HepG2 (cell line): ENCODE data around the gene GNA15. TPM values are rescaled to one million over a fixed set of nuclear protein-coding genes. Genes with fewer than 3 reads are reported as not detected.

ENCODE experiments used
- ASH2L ChIP-seq: fragments of 300-600, 200-600 bp; sonication (generic); IDR thresholded peaks from 2 replicates; pipeline ENCODE4 v1.7.0; 2017; ENCODE audit warnings: low read depth, mild to moderate bottlenecking, moderate library complexity, mixed read lengths, low read length; ENCODE audit not compliant: insufficient read length
- HDAC1 ChIP-seq: sonication (generic); formaldehyde crosslinking; IDR thresholded peaks from 2 replicates; pipeline ENCODE4 v1.5.1; 2020; ENCODE audit warnings: mild to moderate bottlenecking, missing genetic modification reagents
- KDM2A ChIP-seq: sonication (generic); formaldehyde crosslinking; IDR thresholded peaks from 2 replicates; pipeline ENCODE4 v1.4.0; 2020; ENCODE audit warnings: low read depth, missing genetic modification reagents, borderline replicate concordance
- KDM5A ChIP-seq: fragments of 200-600 bp; sonication (generic); IDR thresholded peaks from 2 replicates; pipeline ENCODE4 v1.7.0; 2018; ENCODE audit warnings: antibody characterized with exemption, mild to moderate bottlenecking, low read length, borderline replicate concordance
- MYC ChIP-seq: sonication (generic); formaldehyde crosslinking; IDR thresholded peaks from 2 replicates; pipeline ENCODE4 v1.9.0; 2021; ENCODE audit warnings: missing genetic modification reagents, borderline replicate concordance
- NFIC ChIP-seq: IDR thresholded peaks from 2 replicates; pipeline ENCODE4 v1.6.1; 2012; ENCODE audit warnings: mild to moderate bottlenecking, low read length, inconsistent platforms
- NFKBIZ ChIP-seq: IDR thresholded peaks from 2 replicates; pipeline ENCODE4 v1.6.1; 2018; ENCODE audit warnings: missing genetic modification reagents, missing compliant biosample characterization
- PAX8 ChIP-seq: sonication (generic); formaldehyde crosslinking; IDR thresholded peaks from 2 replicates; pipeline ENCODE4 v1.8.0; 2022; ENCODE audit warnings: mild to moderate bottlenecking, missing genetic modification reagents, borderline replicate concordance
- SAP130 ChIP-seq: IDR thresholded peaks from 2 replicates; pipeline ENCODE4 v1.6.1; 2016; ENCODE audit warnings: low read depth
- SKI ChIP-seq: fragments of 450-650 bp; IDR thresholded peaks from one replicate; pipeline ENCODE4 v1.6.1; 2018; ENCODE audit warnings: mild to moderate bottlenecking; ENCODE audit not compliant: partially characterized antibody
- TBX3 ChIP-seq: fragments of 450-650 bp; IDR thresholded peaks from 2 replicates; pipeline ENCODE4 v1.6.1; 2017; ENCODE audit warnings: antibody characterized with exemption, mild to moderate bottlenecking, inconsistent platforms, borderline replicate concordance
- XRCC5 ChIP-seq: fragments of 200-400 bp; formaldehyde crosslinking; optimal IDR thresholded peaks from 2 replicates; pipeline ENCODE3; 2017; ENCODE audit warnings: mild to moderate bottlenecking, low read length
- ZMYM4 ChIP-seq: sonication (generic); formaldehyde crosslinking; IDR thresholded peaks from 2 replicates; pipeline ENCODE4 v1.8.1; 2023; ENCODE audit warnings: mild to moderate bottlenecking, missing genetic modification reagents
- ZNF235 ChIP-seq: sonication (generic); formaldehyde crosslinking; IDR thresholded peaks from 2 replicates; pipeline ENCODE4 v1.8.1; 2023; ENCODE audit warnings: mild to moderate bottlenecking, missing genetic modification reagents, borderline replicate concordance
- ZNF329 ChIP-seq: sonication (generic); formaldehyde crosslinking; IDR thresholded peaks from 2 replicates; pipeline ENCODE4 v1.9.0; 2021; ENCODE audit warnings: low read depth, mild to moderate bottlenecking, missing genetic modification reagents
- ZNF367 ChIP-seq: sonication (generic); formaldehyde crosslinking; IDR thresholded peaks from 2 replicates; pipeline ENCODE4 v1.4.0; 2020; ENCODE audit warnings: missing genetic modification reagents, borderline replicate concordance
- ZNF776 ChIP-seq: sonication (generic); formaldehyde crosslinking; IDR thresholded peaks from 2 replicates; pipeline ENCODE4 v1.4.0; 2020; ENCODE audit warnings: mild to moderate bottlenecking, missing genetic modification reagents
- ZNF777 ChIP-seq: sonication (generic); formaldehyde crosslinking; IDR thresholded peaks from 2 replicates; pipeline ENCODE4 v1.4.0; 2020; ENCODE audit warnings: missing genetic modification reagents
- polyA plus RNA-seq, 8 experiments: library from polyadenylated mRNA; depleted of rRNA in 3 of 8; stranded (reverse) in 7 of 8; unstranded in 1 of 8; fragments of >200 nt; fragmentation: Illumina TruSeq in 4 of 8; extraction: Trizol in 4 of 8; gene quantifications; 2 replicates each; pipeline versions ENCODE4 v1.2.1 to v1.2.3, GENCODE V29; 2011 to 2016; ENCODE audit warnings: low read depth in 4 of 8, missing spikeins in 1 of 8, mixed read lengths in 1 of 8; ENCODE audit not compliant: insufficient read depth in 1 of 8
- total RNA-seq, 5 experiments: library from RNA; depleted of rRNA; stranded (reverse); fragments of >200 nt; fragmentation: Illumina TruSeq; extraction: Trizol; gene quantifications; 2 replicates each; pipeline ENCODE4 v1.2.3, GENCODE V29; 2016; ENCODE audit warnings: low read depth in 1 of 5
- TF ChIP-seq, protein P1 (sequence below): sonication (generic); formaldehyde crosslinking; IDR thresholded peaks from 2 replicates; pipeline ENCODE4 v1.4.0; 2020; ENCODE audit warnings: missing genetic modification reagents, mild to moderate bottlenecking, borderline replicate concordance
- TF ChIP-seq, protein P2 (sequence below): sonication (generic); formaldehyde crosslinking; IDR thresholded peaks from 2 replicates; pipeline ENCODE4 v1.4.0; 2020; ENCODE audit warnings: mild to moderate bottlenecking, missing genetic modification reagents

GNA15 gene
- total and polyA plus RNA-seq, 2 of the 13 experiments (the other 11 are each of a cell fraction or from before 2014, with no cell fraction given): not detected

GRCh38 chr19:3185461-3186159, 49.8 kb downstream of the GNA15 start, which contains the start of gene NCLN (continued):
- TF ChIP-seq ZNF235 (CRISPR knock-in tag): peak; percentile 54; the same call in 1 of the 2 replicates
- TF ChIP-seq ZMYM4 (CRISPR knock-in tag): peak; percentile 39; the same call in 1 of the 2 replicates
- TF ChIP-seq NFKBIZ (CRISPR knock-in tag): peak; percentile 37; the same call in 1 of the 2 replicates
- TF ChIP-seq ZNF329: peak; percentile 59; the same call in 1 of the 2 replicates
- no peak for TF ChIP-seq NFIC
- peak; percentile 45 for TF ChIP-seq HDAC1
- TF ChIP-seq TBX3: peak; percentile 28; the same call in 1 of the 2 replicates
- TF ChIP-seq SKI: peak; percentile 50
- peak; percentile 81 for TF ChIP-seq ASH2L
- TF ChIP-seq KDM5A: peak; percentile 92; the same call in 1 of the 2 replicates
- TF ChIP-seq, protein P1, sequence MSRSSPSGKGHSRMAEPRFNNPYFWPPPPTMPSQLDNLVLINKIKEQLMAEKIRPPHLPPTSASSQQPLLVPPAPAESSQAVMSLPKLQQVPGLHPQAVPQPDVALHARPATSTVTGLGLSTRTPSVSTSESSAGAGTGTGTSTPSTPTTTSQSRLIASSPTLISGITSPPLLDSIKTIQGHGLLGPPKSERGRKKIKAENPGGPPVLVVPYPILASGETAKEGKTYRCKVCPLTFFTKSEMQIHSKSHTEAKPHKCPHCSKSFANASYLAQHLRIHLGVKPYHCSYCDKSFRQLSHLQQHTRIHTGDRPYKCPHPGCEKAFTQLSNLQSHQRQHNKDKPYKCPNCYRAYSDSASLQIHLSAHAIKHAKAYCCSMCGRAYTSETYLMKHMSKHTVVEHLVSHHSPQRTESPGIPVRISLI (CRISPR knock-in tag): peak; percentile 31; the same call in 1 of the 2 replicates
- TF ChIP-seq MYC (CRISPR knock-in tag): peak; percentile 82; the same call in 1 of the 2 replicates
- TF ChIP-seq, protein P2, sequence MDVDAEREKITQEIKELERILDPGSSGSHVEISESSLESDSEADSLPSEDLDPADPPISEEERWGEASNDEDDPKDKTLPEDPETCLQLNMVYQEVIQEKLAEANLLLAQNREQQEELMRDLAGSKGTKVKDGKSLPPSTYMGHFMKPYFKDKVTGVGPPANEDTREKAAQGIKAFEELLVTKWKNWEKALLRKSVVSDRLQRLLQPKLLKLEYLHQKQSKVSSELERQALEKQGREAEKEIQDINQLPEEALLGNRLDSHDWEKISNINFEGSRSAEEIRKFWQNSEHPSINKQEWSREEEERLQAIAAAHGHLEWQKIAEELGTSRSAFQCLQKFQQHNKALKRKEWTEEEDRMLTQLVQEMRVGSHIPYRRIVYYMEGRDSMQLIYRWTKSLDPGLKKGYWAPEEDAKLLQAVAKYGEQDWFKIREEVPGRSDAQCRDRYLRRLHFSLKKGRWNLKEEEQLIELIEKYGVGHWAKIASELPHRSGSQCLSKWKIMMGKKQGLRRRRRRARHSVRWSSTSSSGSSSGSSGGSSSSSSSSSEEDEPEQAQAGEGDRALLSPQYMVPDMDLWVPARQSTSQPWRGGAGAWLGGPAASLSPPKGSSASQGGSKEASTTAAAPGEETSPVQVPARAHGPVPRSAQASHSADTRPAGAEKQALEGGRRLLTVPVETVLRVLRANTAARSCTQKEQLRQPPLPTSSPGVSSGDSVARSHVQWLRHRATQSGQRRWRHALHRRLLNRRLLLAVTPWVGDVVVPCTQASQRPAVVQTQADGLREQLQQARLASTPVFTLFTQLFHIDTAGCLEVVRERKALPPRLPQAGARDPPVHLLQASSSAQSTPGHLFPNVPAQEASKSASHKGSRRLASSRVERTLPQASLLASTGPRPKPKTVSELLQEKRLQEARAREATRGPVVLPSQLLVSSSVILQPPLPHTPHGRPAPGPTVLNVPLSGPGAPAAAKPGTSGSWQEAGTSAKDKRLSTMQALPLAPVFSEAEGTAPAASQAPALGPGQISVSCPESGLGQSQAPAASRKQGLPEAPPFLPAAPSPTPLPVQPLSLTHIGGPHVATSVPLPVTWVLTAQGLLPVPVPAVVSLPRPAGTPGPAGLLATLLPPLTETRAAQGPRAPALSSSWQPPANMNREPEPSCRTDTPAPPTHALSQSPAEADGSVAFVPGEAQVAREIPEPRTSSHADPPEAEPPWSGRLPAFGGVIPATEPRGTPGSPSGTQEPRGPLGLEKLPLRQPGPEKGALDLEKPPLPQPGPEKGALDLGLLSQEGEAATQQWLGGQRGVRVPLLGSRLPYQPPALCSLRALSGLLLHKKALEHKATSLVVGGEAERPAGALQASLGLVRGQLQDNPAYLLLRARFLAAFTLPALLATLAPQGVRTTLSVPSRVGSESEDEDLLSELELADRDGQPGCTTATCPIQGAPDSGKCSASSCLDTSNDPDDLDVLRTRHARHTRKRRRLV: 0 out of 2 replicates have a peak, but pooled peaks have one; percentile 40
- 0 out of 2 replicates have a peak, but pooled peaks have one; percentile 25 for TF ChIP-seq KDM2A
- no peak; the same call in 1 of the 2 replicates for TF ChIP-seq ZNF367 (CRISPR knock-in tag)
- peak; percentile 77 for TF ChIP-seq ZNF777 (CRISPR knock-in tag)
- peak; percentile 59 for TF ChIP-seq SAP130 (CRISPR knock-in tag)
- TF ChIP-seq PAX8 (CRISPR knock-in tag): no peak
- peak; percentile 88; the same call in 1 of the 2 replicates for TF ChIP-seq ZNF776 (CRISPR knock-in tag)
- TF ChIP-seq XRCC5: peak; percentile 22
